HepG2 (cell line): Measurements from ENCODE around the gene BTBD8. TPM values are rescaled to one million over a fixed set of nuclear protein-coding genes. Genes with fewer than 3 reads are reported as not detected.
"Not testable (repeated sequence)": the region's sequence is repeated elsewhere in the genome, so short reads cannot be mapped to it uniquely, and the experiment has no call there.

Source experiments
- ATAC-seq: fragments of 200-7000 bp; cut with Tn5 transposase; 3 replicates; pipeline ENCODE4 v1.9.1; 2020; ENCODE audit warnings: mild to moderate bottlenecking, moderate library complexity
- BruUV-seq: library from RNA; stranded (reverse); fragments of 400-500 nt; replicated peaks from 2 replicates; lab custom pipeline; 2021; lab: Mats Ljungman, UMichigan
- CTCF ChIA-PET: fragments of 300-600 bp; formaldehyde crosslinking; extraction: SDS; loops from one replicate; lab custom pipeline; 2021; ENCODE audit warnings: low total read pairs, inconsistent platforms, low intra/inter-chr PET ratio; lab: Yijun Ruan, JAX
- POLR2A ChIA-PET: fragments of 350-600 bp; sonication (Branson Sonifier 250); formaldehyde crosslinking; loops from one replicate; lab custom pipeline; 2020; ENCODE audit warnings: antibody characterized with exemption, inconsistent platforms; lab: Yijun Ruan, JAX
- DNase-seq: peaks from one replicate; pipeline ENCODE4 v3.0.0-alpha.2; 2015; ENCODE audit warnings: low spot score
- FAIRE-seq: peaks from 3 replicates; lab custom pipeline; 2011; peaks lifted over from hg19 to GRCh38; lab: Jason Lieb, UNC
- H2AFZ ChIP-seq: one replicate; pipeline ENCODE4 v1.6.1; 2011; ENCODE audit warnings: low read length, inconsistent platforms
- H3K27ac ChIP-seq: fragments of 300-600 bp; 3 replicates; pipeline ENCODE4 v1.8.0; 2011; ENCODE audit warnings: mixed run types, mild to moderate bottlenecking, mixed read lengths, low read length, inconsistent platforms; ENCODE audit not compliant: insufficient read depth; ENCODE audit errors: extremely low read length
- H3K27me3 ChIP-seq, 2 experiments: fragments of 200-600 bp in 1 of 2; 2 replicates in 1 of 2; 3 replicates in 1 of 2; pipeline versions ENCODE4 v1.6.0 to v1.8.0; 2011; ENCODE audit warnings: low read length in 2 of 2, mild to moderate bottlenecking in 2 of 2, moderate library complexity in 2 of 2, inconsistent platforms in 1 of 2; ENCODE audit not compliant: insufficient read depth in 2 of 2, control insufficient read depth in 1 of 2
- H3K36me3 ChIP-seq, 2 experiments: fragments of 200-600 bp in 1 of 2; replicated peaks in 1 of 2; 2 replicates in 1 of 2; 3 replicates in 1 of 2; pipeline versions ENCODE4 v1.5.1 to v1.8.0; 2011; ENCODE audit warnings: low read length in 2 of 2, inconsistent platforms in 1 of 2; ENCODE audit not compliant: insufficient read depth in 2 of 2, control insufficient read depth in 1 of 2
- H3K4me1 ChIP-seq: 2 replicates; pipeline ENCODE4 v1.5.1; 2012; ENCODE audit warnings: low read length, inconsistent platforms; ENCODE audit not compliant: insufficient read depth
- H3K4me2 ChIP-seq: 2 replicates; pipeline ENCODE4 v1.6.0; 2011; ENCODE audit warnings: low read depth, low read length, inconsistent platforms
- H3K4me3 ChIP-seq, 3 experiments: fragments of 200-600 bp in 1 of 3; sonication (generic), shearing (Covaris generic) in 1 of 3; replicated peaks in 1 of 3; 2 replicates each; pipeline ENCODE4 v1.5.1; 2011 to 2016; ENCODE audit warnings: low read length in 3 of 3, inconsistent platforms in 2 of 3, low read depth in 2 of 3, mild to moderate bottlenecking in 2 of 3, control low read depth in 1 of 3, mixed read lengths in 1 of 3; ENCODE audit not compliant: insufficient read depth in 1 of 3
- H3K79me2 ChIP-seq: one replicate; pipeline ENCODE4 v1.6.1; 2011; ENCODE audit warnings: low read length, inconsistent platforms; ENCODE audit not compliant: insufficient read depth
- H3K9ac ChIP-seq: 2 replicates; pipeline ENCODE4 v1.6.0; 2011; ENCODE audit warnings: mild to moderate bottlenecking, low read depth, low read length, inconsistent platforms; ENCODE audit not compliant: insufficient read depth
- H3K9me3 ChIP-seq: 2 replicates; pipeline ENCODE4 v1.5.1; 2012; ENCODE audit warnings: mild to moderate bottlenecking, low read length
- H4K20me1 ChIP-seq: 2 replicates; pipeline ENCODE4 v1.6.0; 2011; ENCODE audit warnings: inconsistent platforms, mild to moderate bottlenecking, low read length, moderate library complexity; ENCODE audit not compliant: insufficient read depth
- WGBS: methylation state at CpG from one replicate; pipeline ENCODE4 v1.1.6; 2017; ENCODE audit warnings: low lambda C conversion rate; 5-methylcytosine and 5-hydroxymethylcytosine counted together
- in situ Hi-C: cut with HindIII; loops from 2 replicates; pipeline ENCODE4 v1.10.0; 2017; ENCODE audit warnings: low pct_unique_long_range_greater_than_20kb; ENCODE audit not compliant: extremely low pct_ligation_motif_present
- intact Hi-C: fragments of 100-400 bp; cut with micrococcal nuclease; formaldehyde crosslinking; loops from one replicate; pipeline ENCODE4 v1.10.0; 2022; ENCODE audit not compliant: unreplicated experiment
- polyA plus RNA-seq, 8 experiments: library from polyadenylated mRNA; depleted of rRNA in 3 of 8; stranded (reverse) in 7 of 8; unstranded in 1 of 8; fragments of >200 nt; fragmentation: Illumina TruSeq in 4 of 8; extraction: Trizol in 4 of 8; gene quantifications; 2 replicates each; pipeline versions ENCODE4 v1.2.1 to v1.2.3, GENCODE V29; 2011 to 2016; ENCODE audit warnings: low read depth in 4 of 8, missing spikeins in 1 of 8, mixed read lengths in 1 of 8; ENCODE audit not compliant: insufficient read depth in 1 of 8
- total RNA-seq, 5 experiments: library from RNA; depleted of rRNA; stranded (reverse); fragments of >200 nt; fragmentation: Illumina TruSeq; extraction: Trizol; gene quantifications; 2 replicates each; pipeline ENCODE4 v1.2.3, GENCODE V29; 2016; ENCODE audit warnings: low read depth in 1 of 5
- TF ChIP-seq, protein P1 (sequence below): sonication (generic); formaldehyde crosslinking; IDR thresholded peaks from 2 replicates; pipeline ENCODE4 v1.9.0; 2021; ENCODE audit warnings: mild to moderate bottlenecking, missing genetic modification reagents

BTBD8 gene
- total and polyA plus RNA-seq, 2 of the 13 experiments (the other 11 are each of a cell fraction or from before 2014, with no cell fraction given), result 0.41 to 1.8 TPM

DNA sequence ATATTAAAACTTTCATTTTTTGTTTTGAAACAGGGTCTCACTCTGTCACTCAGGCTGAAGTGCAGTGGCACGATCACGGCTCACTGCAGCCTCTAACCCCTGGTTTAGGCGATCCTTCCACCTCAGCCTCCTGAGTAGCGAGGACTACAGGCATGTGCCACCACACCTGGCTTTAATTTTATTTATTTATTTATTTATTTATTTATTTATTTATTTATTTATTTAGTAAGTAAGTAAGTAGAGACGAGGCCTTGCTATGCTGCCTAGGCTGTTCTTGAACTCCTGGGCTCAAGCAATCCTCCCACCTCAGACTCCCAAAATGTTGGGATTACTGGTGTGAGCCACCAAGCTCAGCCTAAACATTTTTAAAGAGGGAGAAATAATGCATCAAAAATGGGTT is 3.8 kb upstream of the BTBD8 start (continued):
- TF ChIP-seq, protein P1, sequence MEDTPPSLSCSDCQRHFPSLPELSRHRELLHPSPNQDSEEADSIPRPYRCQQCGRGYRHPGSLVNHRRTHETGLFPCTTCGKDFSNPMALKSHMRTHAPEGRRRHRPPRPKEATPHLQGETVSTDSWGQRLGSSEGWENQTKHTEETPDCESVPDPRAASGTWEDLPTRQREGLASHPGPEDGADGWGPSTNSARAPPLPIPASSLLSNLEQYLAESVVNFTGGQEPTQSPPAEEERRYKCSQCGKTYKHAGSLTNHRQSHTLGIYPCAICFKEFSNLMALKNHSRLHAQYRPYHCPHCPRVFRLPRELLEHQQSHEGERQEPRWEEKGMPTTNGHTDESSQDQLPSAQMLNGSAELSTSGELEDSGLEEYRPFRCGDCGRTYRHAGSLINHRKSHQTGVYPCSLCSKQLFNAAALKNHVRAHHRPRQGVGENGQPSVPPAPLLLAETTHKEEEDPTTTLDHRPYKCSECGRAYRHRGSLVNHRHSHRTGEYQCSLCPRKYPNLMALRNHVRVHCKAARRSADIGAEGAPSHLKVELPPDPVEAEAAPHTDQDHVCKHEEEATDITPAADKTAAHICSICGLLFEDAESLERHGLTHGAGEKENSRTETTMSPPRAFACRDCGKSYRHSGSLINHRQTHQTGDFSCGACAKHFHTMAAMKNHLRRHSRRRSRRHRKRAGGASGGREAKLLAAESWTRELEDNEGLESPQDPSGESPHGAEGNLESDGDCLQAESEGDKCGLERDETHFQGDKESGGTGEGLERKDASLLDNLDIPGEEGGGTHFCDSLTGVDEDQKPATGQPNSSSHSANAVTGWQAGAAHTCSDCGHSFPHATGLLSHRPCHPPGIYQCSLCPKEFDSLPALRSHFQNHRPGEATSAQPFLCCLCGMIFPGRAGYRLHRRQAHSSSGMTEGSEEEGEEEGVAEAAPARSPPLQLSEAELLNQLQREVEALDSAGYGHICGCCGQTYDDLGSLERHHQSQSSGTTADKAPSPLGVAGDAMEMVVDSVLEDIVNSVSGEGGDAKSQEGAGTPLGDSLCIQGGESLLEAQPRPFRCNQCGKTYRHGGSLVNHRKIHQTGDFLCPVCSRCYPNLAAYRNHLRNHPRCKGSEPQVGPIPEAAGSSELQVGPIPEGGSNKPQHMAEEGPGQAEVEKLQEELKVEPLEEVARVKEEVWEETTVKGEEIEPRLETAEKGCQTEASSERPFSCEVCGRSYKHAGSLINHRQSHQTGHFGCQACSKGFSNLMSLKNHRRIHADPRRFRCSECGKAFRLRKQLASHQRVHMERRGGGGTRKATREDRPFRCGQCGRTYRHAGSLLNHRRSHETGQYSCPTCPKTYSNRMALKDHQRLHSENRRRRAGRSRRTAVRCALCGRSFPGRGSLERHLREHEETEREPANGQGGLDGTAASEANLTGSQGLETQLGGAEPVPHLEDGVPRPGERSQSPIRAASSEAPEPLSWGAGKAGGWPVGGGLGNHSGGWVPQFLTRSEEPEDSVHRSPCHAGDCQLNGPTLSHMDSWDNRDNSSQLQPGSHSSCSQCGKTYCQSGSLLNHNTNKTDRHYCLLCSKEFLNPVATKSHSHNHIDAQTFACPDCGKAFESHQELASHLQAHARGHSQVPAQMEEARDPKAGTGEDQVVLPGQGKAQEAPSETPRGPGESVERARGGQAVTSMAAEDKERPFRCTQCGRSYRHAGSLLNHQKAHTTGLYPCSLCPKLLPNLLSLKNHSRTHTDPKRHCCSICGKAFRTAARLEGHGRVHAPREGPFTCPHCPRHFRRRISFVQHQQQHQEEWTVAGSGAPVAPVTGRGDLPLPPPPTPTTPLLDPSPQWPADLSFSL (CRISPR knock-in tag), result no peak

DNA sequence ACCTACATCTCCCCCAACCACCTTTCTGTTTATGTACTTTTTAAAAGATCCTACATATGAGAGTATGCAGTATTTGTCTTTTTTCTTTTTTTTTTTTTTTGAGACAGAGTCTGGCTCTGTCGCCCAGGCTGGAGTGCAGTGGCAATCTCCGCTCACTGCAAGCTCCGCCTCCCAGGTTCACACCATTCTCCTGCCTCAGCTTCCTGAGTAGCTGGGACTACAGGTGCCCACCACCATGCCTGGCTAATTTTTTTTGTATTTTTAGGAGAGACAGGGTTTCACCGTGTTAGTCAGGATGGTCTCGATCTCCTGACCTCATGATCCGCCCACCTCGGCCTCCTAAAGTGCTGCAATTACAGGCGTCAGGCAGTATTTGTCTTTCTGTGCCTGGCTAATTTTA is 2.1 kb upstream of the BTBD8 start:
- H3K27me3 ChIP-seq, intact Hi-C loops, H3K9ac ChIP-seq, H4K20me1 ChIP-seq, BruUV-seq, H3K36me3 ChIP-seq, DNase-seq, in situ Hi-C loops, ATAC-seq, H3K9me3 ChIP-seq, H3K27ac ChIP-seq, H2AFZ ChIP-seq, H3K79me2 ChIP-seq, H3K4me2 ChIP-seq, H3K4me3 ChIP-seq, POLR2A ChIA-PET, FAIRE-seq, CTCF ChIA-PET: not testable (repeated sequence)
- H3K4me1 ChIP-seq, result peaks cover 12% of the 10 kb centered on the region; the same call in 1 of the 2 replicates
- 32% methylated on average over 8 of the region's 8 CpGs for WGBS
